PFSK-1 (cell line): ENCODE data around the gene GTF2A2.

Experiments
- FOXP2 ChIP-seq: optimal IDR thresholded peaks from 2 replicates; pipeline ENCODE3; 2011; ENCODE audit warnings: borderline replicate concordance, control low read depth, inconsistent platforms; ENCODE audit not compliant: insufficient read depth; ENCODE audit errors: extremely low read length, extremely low read depth
- POLR2AphosphoS5 ChIP-seq: IDR thresholded peaks from 2 replicates; pipeline ENCODE4 v1.6.1; 2012; ENCODE audit warnings: low read depth, mild to moderate bottlenecking, control low read depth, low read length, moderate library complexity
- TAF1 ChIP-seq: IDR thresholded peaks from 2 replicates; pipeline ENCODE4 v1.6.1; 2012; ENCODE audit warnings: low read length, control low read depth, borderline replicate concordance; ENCODE audit not compliant: insufficient read depth

DNA sequence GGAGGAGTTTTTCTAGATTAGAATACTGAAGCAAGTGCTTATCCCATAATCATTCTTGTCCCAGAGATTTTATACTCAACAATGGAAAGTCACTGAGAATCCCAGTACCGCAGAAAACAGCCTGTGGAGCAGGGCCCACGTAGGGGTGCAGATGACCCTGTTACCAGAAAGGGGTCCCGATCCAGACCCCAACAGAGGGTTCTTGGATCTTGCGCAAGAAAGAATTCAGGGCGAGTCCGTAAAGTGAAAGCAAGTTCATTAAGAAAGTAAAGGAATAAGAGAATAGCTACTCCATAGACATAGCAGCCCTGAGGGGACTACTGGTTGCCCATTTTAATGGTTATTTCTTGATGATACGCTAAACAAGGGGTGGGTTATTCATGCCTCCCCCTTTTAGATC is 43.2 kb downstream of the GTF2A2 start:
- no peak for TF ChIP-seq POLR2AphosphoS5
- no peak for TF ChIP-seq FOXP2
- no peak for TF ChIP-seq TAF1
